ENCODE data around the gene INTS1.

INTS1 gene

DNA sequence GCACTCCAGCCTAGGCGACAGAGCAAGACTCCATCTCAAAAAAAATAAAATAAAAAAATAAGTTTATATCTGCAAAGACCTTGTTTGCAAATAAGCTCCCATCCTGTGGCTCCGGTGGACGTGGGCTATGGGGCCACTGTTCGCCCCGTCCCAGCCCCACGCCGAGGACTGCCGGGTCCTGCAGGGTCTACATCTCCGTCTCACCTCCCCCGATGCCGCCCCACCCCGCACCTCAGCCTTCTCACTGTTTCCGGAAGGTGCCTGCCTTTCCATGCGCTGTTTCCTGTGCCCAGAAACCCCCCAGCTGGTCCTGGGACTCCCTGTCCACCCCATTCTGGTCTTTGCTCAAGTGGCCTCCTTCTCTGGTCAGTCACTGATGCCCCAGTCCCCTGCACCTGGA, 5.0 kb upstream of the INTS1 start:
- Mint-ChIP-seq H3K27ac (no peak overlapping the region), H3K4me3 (no peak overlapping the region), H3K4me1 (peaks cover 12% of the 10 kb centered on the region), H3K36me3 (no peaks in the 10 kb centered on the region), H3K9me3 (no peaks in the 10 kb centered on the region)
- no peak for DNase-seq (ENCODE audit: low spot score in 2 of 2)
- no peak for ATAC-seq

- H3K4me3 Mint-ChIP-seq: no peak overlapping the region
- DNase-seq (ENCODE audit: low spot score in 2 of 2) (no peak), ATAC-seq (no peak)
- H3K9me3 Mint-ChIP-seq: no peaks in the 10 kb centered on the region
- peaks cover 14% of the 10 kb centered on the region for H3K4me1 Mint-ChIP-seq
- H3K27ac Mint-ChIP-seq: peak overlapping the region; percentile 50
- peaks cover 4% of the 10 kb centered on the region for H3K36me3 Mint-ChIP-seq
These were observed 4.1 kb upstream of the INTS1 start for GRCh38 chr7:1508277-1508758.

- DNase-seq (ENCODE audit: low spot score in 2 of 2) (no peak), ATAC-seq (no peak)
- Mint-ChIP-seq H3K27ac (no peak overlapping the region), H3K4me1 (peaks cover 28% of the 10 kb centered on the region), H3K9me3 (no peaks in the 10 kb centered on the region), H3K36me3 (peaks cover 26% of the 10 kb centered on the region), H3K4me3 (peak overlapping the region; percentile 80)
These were observed 1.8 kb upstream of the INTS1 start for GRCh38 chr7:1505731-1506550.

DNA sequence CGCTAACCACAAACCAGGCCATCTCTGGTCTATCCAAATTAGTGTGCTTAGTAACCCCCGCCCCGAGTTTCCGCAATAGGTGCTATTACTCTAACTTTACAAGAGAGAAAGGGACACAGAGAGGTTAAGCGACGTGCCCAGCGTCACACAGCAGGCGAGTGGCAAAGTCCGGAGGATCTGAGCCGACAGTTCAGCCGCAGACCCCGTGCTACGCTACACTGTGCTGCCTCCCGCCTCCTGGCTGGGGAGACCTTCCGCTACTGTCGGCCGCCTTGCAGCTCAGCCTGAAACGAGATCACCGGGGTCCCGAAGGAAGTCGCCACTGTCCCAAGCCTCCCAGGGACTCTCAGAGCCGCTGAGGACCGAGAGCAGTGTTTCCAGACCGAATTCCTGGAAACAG, 799 bp downstream of the INTS1 start:
- Mint-ChIP-seq H3K4me3 (peak overlapping the region; percentile 80), H3K9me3 (no peaks in the 10 kb centered on the region), H3K4me1 (peaks cover 36% of the 10 kb centered on the region), H3K36me3 (peaks cover 34% of the 10 kb centered on the region), H3K27ac (peak overlapping the region; percentile 87)
- ATAC-seq (no peak), DNase-seq (ENCODE audit: low spot score in 2 of 2) (no peak)

DNA sequence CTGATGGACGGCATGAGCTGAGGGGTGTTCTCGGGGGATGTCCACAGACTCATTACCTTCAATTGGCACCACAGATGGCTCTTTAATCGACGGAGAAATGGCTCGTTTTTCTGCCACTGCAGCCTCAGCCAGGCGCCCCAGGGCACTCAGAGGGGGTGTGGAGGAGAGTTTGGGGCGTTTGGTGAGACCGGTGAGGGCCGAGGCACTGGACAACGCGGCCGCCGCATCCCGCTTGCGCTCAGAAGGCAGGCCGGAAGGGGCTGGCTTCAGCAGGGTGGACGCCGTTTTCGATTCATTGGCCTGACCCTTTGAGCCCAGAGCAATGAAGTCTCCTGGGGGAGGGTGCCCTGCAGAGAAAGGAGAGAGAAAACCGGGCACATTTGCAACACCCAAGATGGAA, 1.3 kb downstream of the INTS1 start:
- peaks cover 36% of the 10 kb centered on the region for H3K4me1 Mint-ChIP-seq

GRCh38 chr7:1501487-1502270, 2.5 kb downstream of the INTS1 start:
- peaks cover 43% of the 10 kb centered on the region for H3K36me3 Mint-ChIP-seq
- H3K9me3 Mint-ChIP-seq: no peaks in the 10 kb centered on the region
- H3K4me3 Mint-ChIP-seq: peak overlapping the region; percentile 80
- peak overlapping the region; percentile 87 for H3K27ac Mint-ChIP-seq
- peaks cover 32% of the 10 kb centered on the region for H3K4me1 Mint-ChIP-seq
- DNase-seq (ENCODE audit: low spot score in 2 of 2): no peak
- ATAC-seq: no peak

More for the DNA sequence above, 1.3 kb downstream of the INTS1 start:
- peak overlapping the region; percentile 87 for H3K27ac Mint-ChIP-seq
- no peak for ATAC-seq
- DNase-seq (ENCODE audit: low spot score in 2 of 2): no peak
- H3K4me3 Mint-ChIP-seq: peak overlapping the region; percentile 80
- H3K9me3 Mint-ChIP-seq: no peaks in the 10 kb centered on the region
- peaks cover 34% of the 10 kb centered on the region for H3K36me3 Mint-ChIP-seq

DNA sequence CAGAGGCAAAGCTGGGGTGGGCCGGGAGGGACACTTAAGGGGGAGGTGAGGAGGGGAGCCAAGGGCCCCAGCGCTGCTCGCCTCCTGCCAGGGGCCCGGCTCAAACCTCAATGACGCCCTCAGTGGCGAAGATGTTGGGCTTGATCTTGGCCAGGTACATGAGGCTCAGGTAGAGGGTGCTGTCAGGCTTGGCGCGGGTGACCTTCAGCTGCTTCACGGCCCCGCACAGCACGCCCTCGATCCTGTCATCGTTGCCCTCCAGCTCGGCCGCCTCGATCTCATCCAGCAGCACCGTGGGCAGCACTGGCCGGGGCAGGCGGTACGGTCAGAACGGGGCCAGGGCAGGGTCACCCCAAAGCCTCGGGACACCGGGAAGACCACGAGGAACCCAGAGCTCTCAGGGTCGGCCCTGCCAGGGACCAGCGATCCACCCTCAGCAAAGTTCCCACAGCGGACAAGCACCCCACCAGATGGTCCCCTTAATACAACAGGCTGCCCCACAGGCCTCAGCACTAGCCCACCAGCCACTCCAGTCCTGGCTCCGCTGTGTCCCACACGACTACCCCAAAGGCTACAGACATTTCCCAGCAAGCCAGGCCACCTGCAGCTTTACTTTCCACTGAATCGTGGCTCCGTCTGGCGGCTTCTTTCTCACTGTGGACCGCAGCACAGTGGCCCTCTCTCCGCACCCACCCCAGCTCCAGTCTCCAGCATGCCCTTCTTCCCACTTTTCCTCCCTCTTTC, 4.0 kb downstream of the INTS1 start:
- no peak overlapping the region for H3K4me3 Mint-ChIP-seq
- peaks cover 29% of the 10 kb centered on the region for H3K4me1 Mint-ChIP-seq
- peak overlapping the region; percentile 8 for H3K27ac Mint-ChIP-seq
- no peaks in the 10 kb centered on the region for H3K9me3 Mint-ChIP-seq
- ATAC-seq (no peak), DNase-seq (ENCODE audit: low spot score in 2 of 2) (no peak)
- peaks cover 47% of the 10 kb centered on the region for H3K36me3 Mint-ChIP-seq

- no peak for ATAC-seq
- Mint-ChIP-seq H3K4me1 (peaks cover 29% of the 10 kb centered on the region), H3K36me3 (peaks cover 48% of the 10 kb centered on the region), H3K9me3 (no peaks in the 10 kb centered on the region), H3K4me3 (no peak overlapping the region), H3K27ac (no peak overlapping the region)
- DNase-seq (ENCODE audit: low spot score in 2 of 2): no peak
These were observed 4.7 kb downstream of the INTS1 start for GRCh38 chr7:1499367-1500029.

DNA sequence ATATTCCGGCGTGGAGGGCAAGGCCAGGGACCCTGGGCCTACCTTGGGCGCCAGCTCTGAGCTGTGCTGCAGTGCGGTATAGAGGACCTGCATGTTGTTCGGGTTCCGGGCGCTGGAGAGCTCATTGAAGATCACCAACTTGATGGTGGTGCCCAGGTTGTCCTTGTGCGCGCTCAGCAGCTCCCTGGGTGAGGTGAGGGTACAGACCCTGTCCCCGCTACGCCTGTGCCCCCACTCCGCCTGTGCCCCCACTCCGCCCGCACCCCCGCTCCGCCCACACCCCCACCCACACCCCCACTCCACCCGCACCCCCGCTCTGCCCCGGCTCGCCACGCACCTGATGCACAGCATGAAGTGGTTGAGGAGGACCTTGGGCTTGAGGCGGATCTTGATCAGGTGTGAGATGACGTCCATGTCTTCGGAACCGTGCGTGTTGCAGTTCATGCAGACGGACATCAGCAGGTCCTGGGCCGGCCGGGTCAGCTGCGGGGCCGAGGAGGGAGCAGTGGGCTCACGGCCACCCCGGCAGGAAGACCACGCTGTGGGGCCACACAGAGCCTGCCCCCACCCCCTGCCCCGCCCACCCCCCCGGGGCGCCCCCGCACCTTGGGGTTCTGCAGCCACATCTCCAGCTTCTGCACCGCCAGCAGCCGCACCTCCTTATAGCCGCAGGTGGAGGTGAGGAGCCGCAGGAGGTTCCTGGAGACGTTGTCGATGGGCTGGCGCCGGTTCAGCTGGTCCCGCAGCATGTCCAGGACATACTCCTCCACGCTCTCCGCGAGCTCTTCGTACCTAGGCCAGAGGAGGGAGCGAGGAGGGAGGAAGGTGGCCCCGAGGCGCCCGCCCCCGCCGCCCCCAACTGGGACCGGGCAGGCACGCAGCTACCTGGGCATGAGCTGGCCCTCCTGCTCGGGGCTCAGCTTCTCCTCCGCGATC, 5.6 kb downstream of the INTS1 start:
- Mint-ChIP-seq H3K4me3 (no peak overlapping the region), H3K36me3 (peaks cover 54% of the 10 kb centered on the region), H3K4me1 (peaks cover 29% of the 10 kb centered on the region), H3K27ac (no peak overlapping the region), H3K9me3 (no peaks in the 10 kb centered on the region)
- DNase-seq (ENCODE audit: low spot score in 2 of 2) (no peak), ATAC-seq (no peak)

DNA sequence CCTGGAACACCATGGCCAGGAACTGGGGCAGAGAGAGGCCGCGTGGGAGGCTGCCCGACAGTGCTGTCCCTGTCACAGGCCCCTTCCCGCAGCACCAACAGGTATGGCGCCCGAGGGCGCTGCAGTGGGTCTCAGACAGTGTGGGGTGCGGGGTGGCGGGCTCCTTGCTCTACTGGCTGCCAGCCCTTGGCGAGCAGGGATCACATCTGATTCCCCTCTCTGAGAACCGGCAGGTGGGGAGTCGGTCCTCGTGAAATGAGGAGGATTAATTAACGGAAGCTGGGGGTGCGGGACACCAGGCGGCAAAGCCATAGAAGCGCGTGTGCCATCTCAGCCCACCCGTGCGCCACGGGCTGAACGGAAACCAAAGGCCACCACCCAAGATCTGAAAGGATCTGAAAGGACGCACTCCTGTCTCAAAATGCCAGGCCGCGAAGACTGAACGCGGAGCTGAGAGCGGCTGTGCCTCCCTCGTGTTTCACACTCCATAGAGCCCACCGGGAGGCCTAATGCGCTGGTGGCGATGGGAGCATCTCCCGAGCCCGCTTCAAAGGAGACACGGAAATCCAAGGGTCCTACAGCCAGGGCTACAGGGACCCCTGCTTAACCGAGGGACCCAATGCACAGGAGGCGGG, 6.8 kb downstream of the INTS1 start:
- no peak for DNase-seq (ENCODE audit: low spot score in 2 of 2)
- no peak overlapping the region for H3K4me3 Mint-ChIP-seq
- peaks cover 44% of the 10 kb centered on the region for H3K36me3 Mint-ChIP-seq
- H3K9me3 Mint-ChIP-seq: no peaks in the 10 kb centered on the region
- ATAC-seq: no peak
- H3K4me1 Mint-ChIP-seq: peaks cover 18% of the 10 kb centered on the region
- H3K27ac Mint-ChIP-seq: no peak overlapping the region

- H3K27ac Mint-ChIP-seq: no peak overlapping the region
- DNase-seq (ENCODE audit: low spot score in 2 of 2): no peak
- no peak overlapping the region for H3K4me3 Mint-ChIP-seq
- no peaks in the 10 kb centered on the region for H3K9me3 Mint-ChIP-seq
- ATAC-seq: no peak
- peaks cover 44% of the 10 kb centered on the region for H3K36me3 Mint-ChIP-seq
- peaks cover 11% of the 10 kb centered on the region for H3K4me1 Mint-ChIP-seq
These were observed 7.5 kb downstream of the INTS1 start for GRCh38 chr7:1496531-1497292.

DNA sequence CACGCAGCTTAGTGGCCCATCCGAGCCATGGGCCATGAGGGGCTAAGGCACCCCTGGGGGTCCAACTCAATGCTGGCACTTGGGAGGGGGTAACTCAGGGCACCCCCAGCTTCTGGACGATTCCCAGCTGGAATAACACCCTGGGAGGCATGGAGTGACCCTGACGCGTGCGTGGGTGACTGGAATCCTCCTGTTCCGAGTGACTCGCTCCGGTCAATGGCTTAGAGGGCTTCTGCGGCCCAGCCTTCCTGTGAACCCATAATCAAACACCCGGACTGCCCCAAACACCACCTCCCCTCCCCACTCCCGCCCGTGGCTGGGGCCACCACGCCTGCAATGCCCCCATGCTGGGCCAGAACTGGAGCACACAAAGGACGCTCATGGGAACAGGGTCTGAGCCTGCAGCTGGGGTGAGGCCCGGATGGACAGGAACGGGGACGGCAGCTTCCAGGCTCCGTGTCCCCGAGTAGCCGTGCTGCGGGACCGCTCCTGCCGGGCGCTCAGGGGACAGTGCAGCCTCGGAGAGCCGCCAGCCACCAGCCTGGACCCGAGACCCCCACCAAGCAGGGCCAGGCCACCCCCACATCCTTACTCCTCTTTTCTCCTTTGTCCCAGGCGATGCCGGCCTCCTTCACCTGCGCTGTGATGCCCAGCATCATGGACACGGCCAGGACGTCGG, 8.5 kb downstream of the INTS1 start:
- no peak overlapping the region for H3K4me3 Mint-ChIP-seq
- H3K27ac Mint-ChIP-seq: no peak overlapping the region
- no peaks in the 10 kb centered on the region for H3K9me3 Mint-ChIP-seq
- DNase-seq (ENCODE audit: low spot score in 2 of 2) (no peak), ATAC-seq (no peak)
- peaks cover 6% of the 10 kb centered on the region for H3K4me1 Mint-ChIP-seq
- peaks cover 46% of the 10 kb centered on the region for H3K36me3 Mint-ChIP-seq

All from stimulated activated effector memory CD8-positive, alpha-beta T cell treated with anti-CD3 and anti-CD28 coated beads, Interleukin-12 subunit alpha, Interleukin-12 subunit beta, amount 100 ng/mL, for 72 hours (primary cell).